ENCODE data around the gene KCNG2.

Gene KCNG2

DNA sequence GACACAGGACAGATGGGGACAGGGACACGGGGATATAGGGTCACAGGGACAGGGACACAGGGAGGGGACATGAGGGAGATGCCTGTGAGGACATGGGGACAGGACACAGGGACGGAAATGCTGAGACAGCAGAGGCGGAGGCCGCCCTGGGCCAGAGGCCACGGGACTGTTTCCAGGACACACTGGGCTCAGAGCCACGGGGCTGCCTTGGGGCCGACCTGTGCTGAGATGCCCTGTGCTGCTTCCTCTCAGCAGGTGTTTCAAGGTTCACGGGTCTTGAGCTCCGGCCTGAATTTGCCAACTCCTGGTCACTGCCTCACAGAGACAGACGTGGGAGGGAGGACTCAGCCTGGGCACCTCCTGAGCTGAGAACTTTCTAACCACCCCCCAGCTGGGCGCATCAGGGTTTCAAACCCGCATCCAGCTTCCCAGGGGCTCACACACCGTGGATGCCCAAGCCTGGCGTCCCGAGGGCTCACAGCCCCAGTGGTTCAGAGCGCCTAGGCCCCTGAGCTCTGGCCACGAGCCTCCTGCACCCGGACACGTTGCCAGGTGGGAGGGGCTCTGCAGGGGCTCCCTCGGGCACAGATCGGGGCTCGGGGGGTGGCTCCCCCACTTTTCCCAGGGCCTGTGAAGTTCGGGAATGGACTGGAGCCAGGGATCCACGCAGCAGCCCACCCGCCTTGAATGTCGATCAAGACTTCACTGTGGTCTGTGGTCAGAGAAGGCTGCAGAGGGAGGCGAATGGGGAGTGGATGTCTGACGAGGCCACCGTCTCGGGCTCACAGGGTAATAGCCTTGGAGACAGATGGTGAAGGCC is 89.7 kb downstream of the KCNG2 start:
- no peak for DNase-seq

GRCh38 chr18:79888016-79888415 is 90.3 kb downstream of the KCNG2 start:
- no peak for DNase-seq

GRCh38 chr18:79889569-79889968 is 91.8 kb downstream of the KCNG2 start:
- no peak for DNase-seq

GRCh38 chr18:79890674-79891073 is 92.9 kb downstream of the KCNG2 start:
- no peak for DNase-seq

GRCh38 chr18:79896738-79897137 is 99.0 kb downstream of the KCNG2 start:
- DNase-seq: no peak

GRCh38 chr18:79897940-79898625 is 100.3 kb downstream of the KCNG2 start:
- DNase-seq: no peak

DNA sequence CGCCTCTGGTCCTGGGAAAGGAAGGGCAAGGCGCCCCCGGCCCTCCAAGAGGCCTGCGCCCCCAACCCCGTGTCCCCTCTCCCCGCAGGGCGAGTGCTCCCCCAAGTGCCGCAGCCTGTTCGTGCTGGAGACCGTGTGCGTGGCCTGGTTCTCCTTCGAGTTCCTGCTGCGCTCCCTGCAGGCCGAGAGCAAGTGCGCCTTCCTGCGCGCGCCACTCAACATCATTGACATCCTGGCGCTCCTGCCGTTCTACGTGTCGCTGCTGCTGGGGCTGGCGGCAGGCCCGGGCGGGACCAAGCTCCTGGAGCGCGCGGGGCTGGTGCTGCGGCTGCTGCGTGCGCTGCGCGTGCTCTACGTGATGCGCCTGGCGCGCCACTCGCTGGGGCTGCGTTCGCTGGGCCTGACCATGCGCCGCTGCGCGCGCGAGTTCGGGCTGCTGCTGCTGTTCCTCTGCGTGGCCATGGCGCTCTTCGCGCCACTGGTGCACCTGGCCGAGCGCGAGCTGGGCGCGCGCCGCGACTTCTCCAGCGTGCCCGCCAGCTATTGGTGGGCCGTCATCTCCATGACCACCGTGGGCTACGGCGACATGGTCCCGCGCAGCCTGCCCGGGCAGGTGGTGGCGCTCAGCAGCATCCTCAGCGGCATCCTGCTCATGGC is 101.3 kb downstream of the KCNG2 start:
- DNase-seq: no peak

DNA sequence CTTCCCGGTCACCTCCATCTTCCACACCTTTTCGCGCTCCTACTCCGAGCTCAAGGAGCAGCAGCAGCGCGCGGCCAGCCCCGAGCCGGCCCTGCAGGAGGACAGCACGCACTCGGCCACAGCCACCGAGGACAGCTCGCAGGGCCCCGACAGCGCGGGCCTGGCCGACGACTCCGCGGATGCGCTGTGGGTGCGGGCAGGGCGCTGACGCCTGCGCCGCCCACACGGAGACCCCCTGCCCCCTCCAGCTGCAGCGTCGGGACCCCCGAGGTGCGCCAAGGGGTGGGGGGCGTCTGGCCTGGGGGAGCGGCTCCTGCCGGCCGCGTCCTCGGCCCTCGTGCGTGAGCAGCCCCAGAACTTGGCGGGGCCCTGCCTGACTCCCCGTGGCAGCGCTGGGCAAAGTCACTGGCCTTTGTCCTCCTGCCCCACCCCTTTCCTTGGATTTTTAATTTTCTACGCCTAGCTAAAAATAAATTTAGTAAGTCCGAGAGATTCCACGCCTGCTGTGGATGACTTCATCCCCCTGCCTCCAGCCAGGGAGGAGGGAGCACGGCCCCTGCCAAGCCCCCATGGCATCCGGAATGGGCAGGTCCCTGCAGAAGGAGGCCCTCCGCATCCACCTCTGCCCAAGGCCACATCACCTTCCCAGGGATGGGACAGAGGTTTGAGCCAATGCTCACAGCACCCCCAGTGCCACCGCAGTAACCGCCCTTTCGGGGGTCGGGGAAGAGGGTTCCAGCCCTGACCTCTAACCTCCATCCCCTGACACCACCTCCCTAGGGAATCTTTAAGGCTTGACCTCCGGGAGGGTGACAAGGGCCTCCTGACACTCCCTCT is 102.1 kb downstream of the KCNG2 start:
- no peak for DNase-seq

DNA sequence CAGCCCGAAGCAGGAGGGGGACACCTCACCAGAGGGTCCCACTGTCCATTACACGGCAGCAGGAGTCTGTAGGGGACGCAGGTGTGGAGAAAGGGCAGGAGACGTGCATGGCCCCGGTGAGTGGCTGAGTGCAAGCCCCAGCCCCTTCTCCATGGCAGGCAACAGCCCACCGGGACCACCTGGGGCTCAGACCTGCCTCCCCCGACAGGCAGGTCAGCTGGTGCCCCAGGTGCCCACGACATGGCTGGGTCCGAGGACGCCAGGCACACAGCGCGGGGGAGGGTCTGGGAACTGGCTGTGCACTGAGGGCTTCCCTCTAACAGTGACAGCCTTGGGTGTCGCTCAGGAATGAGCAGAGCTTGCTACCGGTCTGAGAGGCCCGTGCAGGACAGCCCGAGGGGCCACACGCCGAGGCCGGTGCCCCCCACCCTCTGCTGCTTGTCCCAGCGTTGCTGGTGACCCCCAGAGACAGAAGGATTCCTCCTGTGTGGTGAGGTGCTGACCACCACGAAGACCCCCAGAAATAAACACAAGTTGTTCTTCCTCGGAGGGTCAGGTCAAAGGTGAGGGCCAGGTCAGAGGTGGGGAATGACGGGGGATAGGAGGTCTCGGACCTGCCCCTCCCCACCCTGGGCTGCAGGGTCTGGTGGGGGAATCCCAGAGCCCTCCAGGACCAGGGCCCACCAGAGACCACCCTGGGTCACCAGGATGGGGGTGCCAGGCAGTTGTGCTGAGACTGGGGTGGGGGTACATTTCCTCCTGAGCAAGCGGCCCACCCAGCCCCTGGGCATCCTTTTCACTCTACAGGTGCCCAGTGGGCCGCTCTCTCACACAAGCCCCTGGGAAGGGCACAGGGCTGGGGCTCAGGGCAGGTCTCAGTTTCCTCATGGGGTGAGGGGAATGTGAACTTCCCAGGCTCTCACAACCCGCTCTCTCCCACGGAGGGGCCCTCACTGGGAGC is 103.2 kb downstream of the KCNG2 start:
- DNase-seq: no peak

- DNase-seq: no peak
Measured at GRCh38 chr18:79901665-79902064, 103.9 kb downstream of the KCNG2 start.

GRCh38 chr18:79902075-79902474 is 104.3 kb downstream of the KCNG2 start:
- DNase-seq: no peak

GRCh38 chr18:79902640-79903039 is 104.9 kb downstream of the KCNG2 start:
- DNase-seq: no peak

DNA sequence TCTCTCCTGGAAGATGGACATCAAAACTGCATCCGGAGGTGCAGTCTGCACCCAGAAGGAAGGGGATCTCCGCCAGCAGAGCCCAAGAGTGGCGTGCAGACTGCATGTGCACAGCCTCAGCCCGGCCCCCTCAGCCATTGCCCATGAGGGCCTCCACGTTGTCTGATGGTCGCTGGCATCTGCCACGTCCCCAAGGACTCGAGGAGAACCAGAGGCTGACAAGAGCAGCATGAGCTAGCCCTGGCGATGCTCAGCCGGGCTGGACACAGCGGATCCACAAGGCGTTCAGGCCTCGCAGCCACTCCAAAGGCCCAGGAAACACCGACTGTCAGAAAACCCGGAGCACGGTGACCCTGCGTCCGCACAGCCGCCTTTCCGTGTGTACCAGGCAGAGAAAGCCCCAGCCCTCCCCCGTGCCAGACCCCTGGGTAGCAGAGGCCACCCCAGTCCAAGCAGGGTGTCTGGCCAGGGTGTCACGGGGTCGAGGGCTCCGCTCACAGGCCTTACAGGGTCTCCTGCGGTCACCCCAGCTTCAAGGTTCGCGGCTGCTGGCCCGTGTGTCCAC is 105.4 kb downstream of the KCNG2 start:
- no peak for DNase-seq

DNA sequence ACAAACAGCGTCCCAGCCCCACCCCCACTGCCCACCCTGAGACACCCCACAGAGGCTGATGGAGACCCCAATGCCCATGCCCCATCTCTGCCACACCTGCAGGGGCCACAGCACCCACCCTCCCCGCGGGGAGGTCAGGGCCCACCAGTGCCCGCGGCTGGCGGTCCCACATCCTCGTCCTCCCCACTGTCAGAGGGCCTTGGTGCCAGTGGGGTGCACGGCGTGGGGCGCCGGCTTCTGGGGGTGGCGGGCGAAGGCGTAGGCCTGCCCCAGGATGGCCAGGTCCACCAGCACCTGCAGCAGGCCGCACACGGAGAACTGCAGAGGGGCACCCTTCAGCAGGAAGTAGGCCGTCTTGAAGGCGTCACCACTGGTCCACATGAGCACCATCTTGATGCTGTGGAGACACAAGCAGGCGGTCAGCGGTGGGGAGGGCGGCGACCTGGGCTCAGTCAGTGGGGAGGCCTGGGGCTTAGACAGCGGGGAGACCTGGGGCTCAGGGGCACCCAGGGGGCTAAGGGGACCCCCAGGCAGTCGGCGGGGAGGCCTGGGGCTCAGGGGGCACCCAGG is 106.1 kb downstream of the KCNG2 start:
- DNase-seq: no peak

DNA sequence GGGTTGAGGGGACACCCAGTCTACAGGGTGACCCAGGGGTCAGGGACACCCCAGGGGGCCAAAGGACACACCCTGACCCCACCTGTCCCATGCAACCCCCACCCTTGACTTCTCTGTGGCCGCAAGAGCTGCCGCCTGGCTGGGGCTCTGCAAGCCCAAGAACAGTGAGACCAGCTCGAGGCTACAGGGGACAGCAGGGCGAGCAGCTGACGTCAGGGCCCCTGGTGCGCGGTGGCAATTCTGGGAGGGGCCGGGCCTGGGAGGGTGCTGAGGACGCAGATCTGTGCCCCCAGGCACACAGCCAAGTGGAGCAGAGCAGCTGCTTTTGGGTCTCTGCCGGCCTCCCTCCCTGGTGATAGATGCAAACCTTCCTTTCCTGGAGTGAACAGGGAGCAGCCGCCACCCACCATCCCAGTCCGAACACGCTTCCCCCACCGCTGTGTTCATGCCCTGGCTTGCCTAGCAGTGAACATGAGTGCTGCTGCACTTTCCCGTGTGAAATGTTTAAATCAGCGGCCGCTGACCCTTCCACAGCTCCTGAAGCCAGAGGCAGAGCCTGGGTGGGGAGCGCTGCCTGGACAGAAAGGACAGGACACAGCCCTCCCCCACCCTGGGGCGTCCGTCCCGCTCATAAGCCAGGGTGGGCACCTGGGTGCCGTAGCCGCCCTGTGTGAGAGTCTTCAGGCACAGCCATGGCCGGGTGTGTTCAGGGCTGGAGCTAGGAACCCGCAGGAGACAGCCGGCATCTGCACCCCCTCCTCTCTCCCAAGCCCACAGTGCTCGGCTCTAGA is 106.8 kb downstream of the KCNG2 start:
- DNase-seq: no peak

GRCh38 chr18:79905389-79905911 is 107.7 kb downstream of the KCNG2 start:
- no peak for DNase-seq

DNA sequence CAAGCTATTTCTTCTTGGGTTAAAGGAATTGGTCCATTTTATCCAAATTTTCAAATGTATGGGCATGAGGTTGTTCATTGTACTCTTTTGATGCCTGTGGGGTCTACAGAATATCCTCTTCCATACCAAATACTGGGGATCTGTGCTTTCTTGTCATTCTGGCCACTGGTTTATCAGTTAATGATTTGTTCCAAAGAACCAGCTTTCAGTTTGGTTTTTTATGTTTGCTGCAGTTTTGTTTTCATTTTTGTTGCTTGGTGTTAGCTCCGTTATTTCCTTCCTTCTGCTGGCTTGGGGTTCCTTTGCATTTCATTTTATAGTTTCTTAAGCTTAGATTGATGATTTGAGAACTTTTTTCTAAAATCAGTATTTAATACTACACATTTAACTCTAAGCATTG is 108.3 kb downstream of the KCNG2 start:
- no peak for DNase-seq

- no peak for DNase-seq
Measured at GRCh38 chr18:79906706-79907105, 109.0 kb downstream of the KCNG2 start.

- DNase-seq: no peak
Measured at GRCh38 chr18:79910563-79911343, 113.0 kb downstream of the KCNG2 start.
